HG02884 (cell line): ENCODE measurements around the gene APOC1.
"Not testable (repeated sequence)": the region's sequence is repeated elsewhere in the genome, so short reads cannot be mapped to it uniquely, and the experiment has no call there.

Source experiments
- ATAC-seq: cut with Tn5 transposase; IDR thresholded peaks from one replicate; pipeline ENCODE4 v1.9.1; 2021; ENCODE audit warnings: mild to moderate bottlenecking, moderate library complexity; ENCODE audit not compliant: unreplicated experiment

The APOC1 gene

DNA sequence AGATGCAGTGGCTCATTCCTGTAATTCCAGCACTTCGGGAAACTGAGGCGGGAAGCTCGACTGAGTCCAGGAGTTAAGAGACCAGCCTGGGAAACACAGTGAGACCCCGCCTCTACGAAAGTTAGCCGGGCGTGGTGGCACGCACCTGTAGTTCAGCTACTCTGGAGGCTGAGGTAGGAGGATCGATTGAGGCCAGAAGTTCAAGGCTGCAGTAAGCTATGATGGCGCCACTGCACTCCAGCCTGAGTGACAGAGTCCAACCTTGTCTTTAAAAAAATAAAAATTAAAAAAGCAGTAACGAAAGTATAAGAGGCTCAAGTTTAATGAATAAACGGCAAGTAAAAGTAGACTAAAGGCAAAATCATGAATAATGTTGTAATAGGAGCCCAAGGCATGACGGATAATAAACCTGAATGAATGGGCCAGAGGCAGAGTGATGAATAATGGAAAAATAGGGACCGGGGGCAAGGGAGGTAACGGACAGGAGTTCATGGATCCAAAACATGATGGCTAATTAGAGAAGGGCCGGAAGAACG, 24.5 kb upstream of the APOC1 start:
- no peak for ATAC-seq

DNA sequence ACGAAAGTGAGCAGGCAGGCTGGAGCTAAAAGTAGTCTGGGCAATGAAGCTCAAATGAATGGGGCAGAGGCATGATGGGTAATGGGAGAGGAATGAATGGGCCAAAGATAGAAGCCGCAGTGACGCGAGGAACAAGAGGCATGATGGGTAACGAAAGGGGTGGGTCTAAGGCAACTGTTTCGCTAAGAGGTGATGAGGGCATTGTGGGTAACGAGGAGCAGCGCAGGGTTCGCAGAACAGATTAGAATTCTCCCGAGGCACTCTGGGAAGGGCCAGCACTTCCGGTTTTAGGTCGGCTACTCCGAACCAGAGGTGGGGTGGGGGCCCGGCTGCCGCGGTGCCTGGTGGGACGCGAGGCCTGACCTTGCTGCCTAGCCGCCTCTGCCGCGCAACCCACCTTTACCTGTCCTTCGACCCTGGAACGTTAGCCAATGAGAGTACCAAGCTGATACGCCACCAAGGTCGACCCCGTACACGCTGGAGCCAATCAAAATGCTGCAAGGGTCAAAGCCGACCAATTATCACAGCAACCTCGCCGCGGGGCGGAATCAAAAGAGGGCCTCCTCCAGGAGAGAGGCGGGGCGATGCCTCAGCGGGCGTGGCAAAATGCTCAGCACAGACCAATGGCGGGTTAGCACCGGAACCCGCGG, 23.9 kb upstream of the APOC1 start:
- peak; percentile 75 for ATAC-seq

DNA sequence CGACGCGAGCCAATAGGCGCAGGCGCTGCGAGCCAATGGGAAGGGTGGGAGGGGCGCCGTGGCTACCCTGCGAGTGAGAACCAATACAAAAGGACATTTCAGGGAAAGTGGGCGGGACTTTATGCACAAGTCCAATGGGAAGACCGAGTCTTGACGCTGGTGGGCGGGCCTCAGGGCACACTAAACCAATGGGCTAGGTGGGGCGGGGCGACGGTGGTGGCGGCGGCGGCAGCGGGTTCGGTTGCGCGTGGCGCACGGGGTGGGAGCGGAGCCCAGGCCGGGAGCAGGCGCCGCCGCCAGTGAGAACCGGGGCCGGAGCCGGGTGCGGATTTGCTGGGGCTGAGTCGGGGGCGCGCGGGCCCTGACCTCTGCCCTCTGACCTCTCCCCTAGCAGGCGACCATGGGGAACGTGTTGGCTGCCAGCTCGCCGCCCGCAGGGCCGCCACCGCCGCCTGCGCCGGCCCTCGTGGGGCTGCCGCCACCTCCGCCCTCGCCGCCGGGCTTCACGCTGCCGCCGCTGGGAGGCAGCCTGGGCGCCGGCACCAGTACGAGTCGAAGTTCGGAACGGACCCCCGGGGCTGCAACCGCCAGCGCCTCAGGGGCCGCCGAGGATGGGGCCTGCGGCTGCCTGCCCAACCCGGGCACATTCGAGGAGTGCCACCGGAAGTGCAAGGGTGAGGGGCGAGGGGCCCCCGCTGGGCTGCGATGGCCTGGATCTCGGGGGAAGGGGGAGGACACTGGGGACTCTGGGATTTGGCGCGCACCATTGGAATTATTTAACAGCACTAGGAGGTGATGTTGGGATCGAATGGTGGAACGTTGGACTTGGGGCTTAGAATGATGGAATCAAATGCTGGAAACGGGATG, 23.2 kb upstream of the APOC1 start, which contains the start of gene TOMM40:
TOMM40 (plus strand) TSS at position 239 of the 867 bp plus-strand sequence; CDS start at position 401, 162 bp downstream.
- ATAC-seq = peak; percentile 60

DNA sequence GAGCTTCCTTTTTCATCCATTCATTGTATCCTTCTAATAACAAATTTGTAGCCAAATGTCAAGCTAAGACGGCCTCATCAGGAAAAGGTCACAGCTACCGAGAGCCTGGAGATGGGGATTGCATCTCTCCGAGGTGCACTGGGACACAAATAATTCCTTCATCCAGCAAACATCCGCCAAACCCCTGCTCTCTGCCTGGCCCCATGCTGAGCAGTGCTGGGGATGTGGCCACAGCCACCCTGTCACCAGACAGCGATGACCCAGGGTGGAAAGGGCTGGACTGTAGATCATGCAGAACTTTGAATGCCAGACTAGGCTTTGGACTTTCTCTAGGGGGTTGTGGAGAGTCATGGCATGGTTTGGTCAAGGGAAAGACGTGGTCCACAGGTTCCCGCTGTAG, 21.5 kb upstream of the APOC1 start:
- ATAC-seq = no peak

DNA sequence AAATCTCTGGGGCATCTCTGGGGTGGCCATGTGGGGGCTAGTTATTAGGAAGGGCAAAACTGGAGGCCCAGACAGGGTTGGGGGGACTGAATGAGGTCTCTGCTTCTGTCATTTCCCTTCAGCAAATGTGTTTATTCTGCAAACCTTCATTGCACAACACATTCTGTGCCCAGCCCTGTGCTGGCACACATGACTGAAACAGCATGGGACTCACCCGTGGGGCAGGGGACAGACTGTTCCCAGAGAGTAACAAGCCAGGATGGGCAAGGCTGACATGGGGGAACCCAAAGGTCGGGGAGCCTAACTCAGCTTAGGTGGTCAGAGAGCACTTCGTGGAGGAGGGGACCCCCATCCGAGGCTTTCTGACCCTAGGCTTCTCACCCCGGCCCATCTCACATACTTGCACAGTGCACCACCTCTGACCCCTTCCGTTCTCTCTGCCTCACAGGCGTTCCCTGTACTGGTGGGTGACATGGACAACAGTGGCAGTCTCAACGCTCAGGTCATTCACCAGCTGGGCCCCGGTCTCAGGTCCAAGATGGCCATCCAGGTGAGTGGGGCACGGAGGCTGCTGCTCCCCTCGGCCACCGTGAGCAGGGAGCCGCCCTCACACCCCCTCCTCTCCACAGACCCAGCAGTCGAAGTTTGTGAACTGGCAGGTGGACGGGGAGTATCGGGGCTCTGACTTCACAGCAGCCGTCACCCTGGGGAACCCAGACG, 20.9 kb upstream of the APOC1 start:
- ATAC-seq = no peak

DNA sequence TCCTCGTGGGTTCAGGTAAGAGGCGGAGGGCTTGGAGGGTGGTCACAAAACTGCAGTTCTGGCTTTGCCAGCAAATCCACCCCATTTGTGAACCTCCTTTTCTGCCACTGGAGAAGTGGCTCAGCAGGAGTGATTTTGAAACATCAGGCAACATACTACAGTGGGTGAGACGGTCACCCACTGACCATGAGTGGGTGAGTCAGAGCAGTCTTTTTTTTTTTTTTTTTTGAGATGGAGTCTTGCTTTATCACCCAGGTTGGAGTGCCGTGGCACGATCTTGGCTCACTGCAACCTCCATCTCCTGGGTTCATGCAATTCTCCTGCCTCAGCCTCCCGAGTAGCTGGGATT, 20.4 kb upstream of the APOC1 start:
- no peak for ATAC-seq

DNA sequence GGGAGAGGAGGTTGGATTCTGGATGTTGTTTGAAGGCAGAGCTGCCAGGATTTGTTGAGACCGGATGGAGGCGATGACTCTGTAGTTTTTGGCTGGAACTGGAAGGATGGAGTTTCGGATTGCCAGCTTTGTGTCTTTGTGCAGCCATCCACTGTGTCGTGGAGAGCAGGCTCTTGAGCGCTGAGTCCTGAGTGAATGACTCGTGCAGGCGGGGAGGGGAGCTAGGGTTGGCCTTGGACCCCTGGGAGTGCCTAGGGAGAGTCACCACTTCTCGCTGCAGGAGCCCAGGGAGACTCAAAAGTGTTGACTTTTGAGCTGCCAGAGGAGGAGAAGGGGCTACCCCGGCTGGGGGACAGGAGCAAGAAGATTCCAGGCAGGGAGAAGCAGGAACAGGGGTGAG, 19.5 kb upstream of the APOC1 start:
- no peak for ATAC-seq

DNA sequence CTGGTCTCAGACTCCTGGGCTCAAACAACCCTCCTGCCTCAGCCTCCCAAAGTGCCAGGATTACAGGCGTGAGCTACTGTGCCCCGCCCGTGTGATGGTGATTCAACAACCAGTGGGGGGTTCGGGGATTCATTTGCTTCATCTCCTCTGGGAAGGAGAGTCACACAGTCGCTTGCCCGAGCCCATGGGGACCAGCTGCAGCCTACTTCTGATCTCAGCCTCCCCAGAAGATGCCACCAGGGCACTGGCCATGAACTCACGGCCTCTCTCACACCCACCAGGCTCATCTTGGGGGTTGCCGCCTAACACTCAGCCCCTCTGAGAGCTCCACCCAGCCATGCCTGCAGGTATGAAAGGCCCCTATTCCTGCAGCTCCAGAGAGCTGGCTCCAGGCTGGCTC, 16.6 kb upstream of the APOC1 start:
- ATAC-seq = no peak

DNA sequence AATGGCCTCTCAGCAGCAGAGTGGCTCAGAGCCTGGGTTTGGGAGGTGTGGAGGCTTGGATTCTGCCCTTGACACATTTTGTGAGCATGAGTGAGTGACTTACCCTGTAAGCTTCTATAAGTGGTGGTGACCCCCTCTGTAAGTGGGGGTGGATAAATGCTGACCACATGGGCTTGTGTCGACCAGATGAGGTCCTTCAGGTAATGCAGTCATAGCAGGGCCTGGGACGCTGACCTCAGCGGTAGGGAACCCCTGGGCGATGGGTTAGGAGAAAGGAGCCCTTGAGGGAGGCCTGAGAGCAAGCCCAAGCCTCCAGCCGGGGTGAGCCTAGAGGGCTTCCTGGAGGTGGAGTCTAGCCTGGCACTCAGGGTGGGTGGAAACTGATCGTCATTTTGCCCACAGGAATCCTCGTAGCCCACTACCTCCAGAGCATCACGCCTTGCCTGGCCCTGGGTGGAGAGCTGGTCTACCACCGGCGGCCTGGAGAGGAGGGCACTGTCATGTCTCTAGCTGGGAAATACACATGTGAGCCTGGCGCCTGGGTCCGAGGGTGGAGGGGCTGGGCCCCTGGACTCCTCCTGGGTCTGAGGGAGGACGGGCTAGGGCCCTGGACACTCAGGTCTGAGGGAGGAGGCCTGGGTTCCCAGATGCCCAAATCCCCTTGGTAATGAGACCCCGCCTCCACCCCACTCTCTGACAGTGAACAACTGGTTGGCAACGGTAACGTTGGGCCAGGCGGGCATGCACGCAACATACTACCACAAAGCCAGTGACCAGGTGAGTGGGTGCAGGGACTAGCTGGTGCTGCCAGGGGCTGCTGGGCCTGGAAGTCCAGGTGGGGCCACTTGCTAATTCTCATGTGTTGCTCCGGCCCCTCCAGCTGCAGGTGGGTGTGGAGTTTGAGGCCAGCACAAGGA, 13.8 kb upstream of the APOC1 start:
- ATAC-seq = no peak

DNA sequence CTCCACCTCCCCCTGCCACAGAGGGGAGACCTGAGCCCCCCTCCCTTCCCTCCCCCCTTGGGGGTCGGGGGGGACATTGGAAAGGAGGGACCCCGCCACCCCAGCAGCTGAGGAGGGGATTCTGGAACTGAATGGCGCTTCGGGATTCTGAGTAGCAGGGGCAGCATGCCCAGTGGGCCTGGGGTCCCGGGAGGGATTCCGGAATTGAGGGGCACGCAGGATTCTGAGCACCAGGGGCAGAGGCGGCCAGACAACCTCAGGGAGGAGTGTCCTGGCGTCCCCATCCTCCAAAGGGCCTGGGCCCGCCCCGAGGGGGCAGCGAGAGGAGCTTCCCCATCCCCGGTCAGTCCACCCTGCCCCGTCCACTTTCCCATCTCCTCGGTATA, 11.2 kb upstream of the APOC1 start:
- no peak for ATAC-seq

DNA sequence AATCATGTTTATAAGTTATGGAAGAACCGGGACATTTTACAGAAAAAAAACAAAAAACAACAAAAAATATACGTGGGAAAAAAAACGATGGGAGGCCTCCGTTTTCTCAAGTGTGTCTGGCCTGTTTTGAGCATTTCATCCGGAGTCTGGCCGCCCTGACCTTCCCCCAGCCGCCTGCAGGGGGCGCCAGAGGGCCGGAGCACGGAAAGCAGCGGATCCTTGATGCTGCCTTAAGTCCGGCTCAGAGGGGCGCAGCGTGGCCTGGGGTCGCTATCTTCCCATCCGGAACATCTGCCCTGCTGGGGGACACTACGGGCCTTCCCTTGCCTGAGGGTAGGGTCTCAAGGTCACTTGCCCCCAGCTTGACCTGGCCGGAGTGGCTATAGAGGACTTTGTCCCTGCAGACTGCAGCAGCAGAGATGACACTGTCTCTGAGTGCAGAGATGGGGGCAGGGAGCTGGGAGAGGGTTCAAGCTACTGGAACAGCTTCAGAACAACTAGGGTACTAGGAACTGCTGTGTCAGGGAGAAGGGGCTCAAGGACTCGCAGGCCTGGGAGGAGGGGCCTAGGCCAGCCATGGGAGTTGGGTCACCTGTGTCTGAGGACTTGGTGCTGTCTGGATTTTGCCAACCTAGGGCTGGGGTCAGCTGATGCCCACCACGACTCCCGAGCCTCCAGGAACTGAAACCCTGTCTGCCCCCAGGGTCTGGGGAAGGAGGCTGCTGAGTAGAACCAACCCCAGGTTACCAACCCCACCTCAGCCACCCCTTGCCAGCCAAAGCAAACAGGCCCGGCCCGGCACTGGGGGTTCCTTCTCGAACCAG, 10.6 kb upstream of the APOC1 start:
- ATAC-seq = no peak

DNA sequence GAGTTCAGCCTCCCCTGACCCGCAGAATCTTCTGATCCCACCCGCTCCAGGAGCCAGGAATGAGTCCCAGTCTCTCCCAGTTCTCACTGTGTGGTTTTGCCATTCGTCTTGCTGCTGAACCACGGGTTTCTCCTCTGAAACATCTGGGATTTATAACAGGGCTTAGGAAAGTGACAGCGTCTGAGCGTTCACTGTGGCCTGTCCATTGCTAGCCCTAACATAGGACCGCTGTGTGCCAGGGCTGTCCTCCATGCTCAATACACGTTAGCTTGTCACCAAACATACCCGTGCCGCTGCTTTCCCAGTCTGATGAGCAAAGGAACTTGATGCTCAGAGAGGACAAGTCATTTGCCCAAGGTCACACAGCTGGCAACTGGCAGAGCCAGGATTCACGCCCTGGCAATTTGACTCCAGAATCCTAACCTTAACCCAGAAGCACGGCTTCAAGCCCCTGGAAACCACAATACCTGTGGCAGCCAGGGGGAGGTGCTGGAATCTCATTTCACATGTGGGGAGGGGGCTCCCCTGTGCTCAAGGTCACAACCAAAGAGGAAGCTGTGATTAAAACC, 9.9 kb upstream of the APOC1 start:
- ATAC-seq = no peak

DNA sequence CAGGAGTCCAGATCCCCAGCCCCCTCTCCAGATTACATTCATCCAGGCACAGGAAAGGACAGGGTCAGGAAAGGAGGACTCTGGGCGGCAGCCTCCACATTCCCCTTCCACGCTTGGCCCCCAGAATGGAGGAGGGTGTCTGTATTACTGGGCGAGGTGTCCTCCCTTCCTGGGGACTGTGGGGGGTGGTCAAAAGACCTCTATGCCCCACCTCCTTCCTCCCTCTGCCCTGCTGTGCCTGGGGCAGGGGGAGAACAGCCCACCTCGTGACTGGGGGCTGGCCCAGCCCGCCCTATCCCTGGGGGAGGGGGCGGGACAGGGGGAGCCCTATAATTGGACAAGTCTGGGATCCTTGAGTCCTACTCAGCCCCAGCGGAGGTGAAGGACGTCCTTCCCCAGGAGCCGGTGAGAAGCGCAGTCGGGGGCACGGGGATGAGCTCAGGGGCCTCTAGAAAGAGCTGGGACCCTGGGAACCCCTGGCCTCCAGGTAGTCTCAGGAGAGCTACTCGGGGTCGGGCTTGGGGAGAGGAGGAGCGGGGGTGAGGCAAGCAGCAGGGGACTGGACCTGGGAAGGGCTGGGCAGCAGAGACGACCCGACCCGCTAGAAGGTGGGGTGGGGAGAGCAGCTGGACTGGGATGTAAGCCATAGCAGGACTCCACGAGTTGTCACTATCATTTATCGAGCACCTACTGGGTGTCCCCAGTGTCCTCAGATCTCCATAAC, 8.8 kb upstream of the APOC1 start, which contains the start of gene APOE:
APOE (plus strand) TSS at position 360 of the 724 bp plus-strand sequence. CDS start 829 bp downstream, outside the sequence.
- no peak for ATAC-seq

DNA sequence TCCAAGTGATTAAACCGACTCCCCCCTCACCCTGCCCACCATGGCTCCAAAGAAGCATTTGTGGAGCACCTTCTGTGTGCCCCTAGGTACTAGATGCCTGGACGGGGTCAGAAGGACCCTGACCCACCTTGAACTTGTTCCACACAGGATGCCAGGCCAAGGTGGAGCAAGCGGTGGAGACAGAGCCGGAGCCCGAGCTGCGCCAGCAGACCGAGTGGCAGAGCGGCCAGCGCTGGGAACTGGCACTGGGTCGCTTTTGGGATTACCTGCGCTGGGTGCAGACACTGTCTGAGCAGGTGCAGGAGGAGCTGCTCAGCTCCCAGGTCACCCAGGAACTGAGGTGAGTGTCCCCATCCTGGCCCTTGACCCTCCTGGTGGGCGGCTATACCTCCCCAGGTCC, 6.8 kb upstream of the APOC1 start:
- ATAC-seq = no peak

DNA sequence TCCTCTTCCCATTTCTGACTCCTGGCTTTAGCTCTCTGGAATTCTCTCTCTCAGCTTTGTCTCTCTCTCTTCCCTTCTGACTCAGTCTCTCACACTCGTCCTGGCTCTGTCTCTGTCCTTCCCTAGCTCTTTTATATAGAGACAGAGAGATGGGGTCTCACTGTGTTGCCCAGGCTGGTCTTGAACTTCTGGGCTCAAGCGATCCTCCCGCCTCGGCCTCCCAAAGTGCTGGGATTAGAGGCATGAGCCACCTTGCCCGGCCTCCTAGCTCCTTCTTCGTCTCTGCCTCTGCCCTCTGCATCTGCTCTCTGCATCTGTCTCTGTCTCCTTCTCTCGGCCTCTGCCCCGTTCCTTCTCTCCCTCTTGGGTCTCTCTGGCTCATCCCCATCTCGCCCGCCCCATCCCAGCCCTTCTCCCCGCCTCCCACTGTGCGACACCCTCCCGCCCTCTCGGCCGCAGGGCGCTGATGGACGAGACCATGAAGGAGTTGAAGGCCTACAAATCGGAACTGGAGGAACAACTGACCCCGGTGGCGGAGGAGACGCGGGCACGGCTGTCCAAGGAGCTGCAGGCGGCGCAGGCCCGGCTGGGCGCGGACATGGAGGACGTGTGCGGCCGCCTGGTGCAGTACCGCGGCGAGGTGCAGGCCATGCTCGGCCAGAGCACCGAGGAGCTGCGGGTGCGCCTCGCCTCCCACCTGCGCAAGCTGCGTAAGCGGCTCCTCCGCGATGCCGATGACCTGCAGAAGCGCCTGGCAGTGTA, 6.2 kb upstream of the APOC1 start:
- no peak for ATAC-seq

DNA sequence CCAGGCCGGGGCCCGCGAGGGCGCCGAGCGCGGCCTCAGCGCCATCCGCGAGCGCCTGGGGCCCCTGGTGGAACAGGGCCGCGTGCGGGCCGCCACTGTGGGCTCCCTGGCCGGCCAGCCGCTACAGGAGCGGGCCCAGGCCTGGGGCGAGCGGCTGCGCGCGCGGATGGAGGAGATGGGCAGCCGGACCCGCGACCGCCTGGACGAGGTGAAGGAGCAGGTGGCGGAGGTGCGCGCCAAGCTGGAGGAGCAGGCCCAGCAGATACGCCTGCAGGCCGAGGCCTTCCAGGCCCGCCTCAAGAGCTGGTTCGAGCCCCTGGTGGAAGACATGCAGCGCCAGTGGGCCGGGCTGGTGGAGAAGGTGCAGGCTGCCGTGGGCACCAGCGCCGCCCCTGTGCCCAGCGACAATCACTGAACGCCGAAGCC, 5.6 kb upstream of the APOC1 start:
- ATAC-seq = no peak

DNA sequence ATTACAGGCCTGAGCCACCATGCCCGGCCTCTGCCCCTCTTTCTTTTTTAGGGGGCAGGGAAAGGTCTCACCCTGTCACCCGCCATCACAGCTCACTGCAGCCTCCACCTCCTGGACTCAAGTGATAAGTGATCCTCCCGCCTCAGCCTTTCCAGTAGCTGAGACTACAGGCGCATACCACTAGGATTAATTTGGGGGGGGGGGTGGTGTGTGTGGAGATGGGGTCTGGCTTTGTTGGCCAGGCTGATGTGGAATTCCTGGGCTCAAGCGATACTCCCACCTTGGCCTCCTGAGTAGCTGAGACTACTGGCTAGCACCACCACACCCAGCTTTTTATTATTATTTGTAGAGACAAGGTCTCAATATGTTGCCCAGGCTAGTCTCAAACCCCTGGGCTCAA, 4.6 kb upstream of the APOC1 start:
- no peak for ATAC-seq

DNA sequence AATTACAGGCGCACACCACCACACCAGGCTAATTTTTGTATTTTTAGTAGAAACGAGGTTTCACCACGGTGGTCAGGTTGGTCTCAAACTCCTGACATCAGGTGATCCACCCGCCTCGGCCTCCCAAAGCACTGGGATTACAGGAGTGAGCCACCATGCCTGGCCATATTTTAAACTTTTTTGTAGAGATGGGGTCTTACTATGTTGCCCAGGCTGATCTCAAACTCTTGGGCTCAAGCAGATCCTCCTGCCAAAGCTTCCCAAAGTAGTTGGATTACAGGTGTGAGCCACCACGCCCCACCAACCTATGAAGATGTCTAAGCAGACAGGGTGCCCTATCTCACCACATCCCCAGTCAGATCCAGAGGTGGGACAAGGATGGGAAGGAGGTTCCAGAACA, 2.5 kb upstream of the APOC1 start:
- ATAC-seq = not testable (repeated sequence)
